ENCODE results near the gene HOXB4. TPM values are rescaled to one million over a fixed set of nuclear protein-coding genes. Genes with fewer than 3 reads are reported as not detected.

Gene HOXB4
- total RNA-seq, 1 donor from 2014 or later: 0.25 TPM

- no peak for DNase-seq
- no peak overlapping the region for H3K27ac ChIP-seq (replicated peaks)
- no peaks in the 10 kb centered on the region for H3K9me3 ChIP-seq (replicated peaks)
- intact Hi-C loops (cut with micrococcal nuclease): no loop called here
- H3K27me3 ChIP-seq (ENCODE audit: low read depth): peaks cover 100% of the 10 kb centered on the region
- TF ChIP-seq CTCF (IDR thresholded peaks at IDR 0.05; ENCODE audit: borderline replicate concordance): no peak
- peak overlapping the region; percentile 46 for H3K4me3 ChIP-seq
- no peaks in the 10 kb centered on the region for H3K36me3 ChIP-seq
- H3K4me1 ChIP-seq: peaks cover 20% of the 10 kb centered on the region
Measured at GRCh38 chr17:48569240-48569582, 8.9 kb downstream of the HOXB4 start.

- no peak for TF ChIP-seq CTCF (IDR thresholded peaks at IDR 0.05; ENCODE audit: borderline replicate concordance)
- H3K27me3 ChIP-seq (ENCODE audit: low read depth): peaks cover 100% of the 10 kb centered on the region
- no peaks in the 10 kb centered on the region for H3K9me3 ChIP-seq (replicated peaks)
- H3K4me3 ChIP-seq: peak overlapping the region; percentile 46
- no peaks in the 10 kb centered on the region for H3K36me3 ChIP-seq
- no peak for DNase-seq
- intact Hi-C loops (cut with micrococcal nuclease): no loop called here
- H3K27ac ChIP-seq (replicated peaks): peak overlapping the region; percentile 68
- H3K4me1 ChIP-seq: peaks cover 26% of the 10 kb centered on the region
Measured at GRCh38 chr17:48568499-48569239, 9.5 kb downstream of the HOXB4 start.

GRCh38 chr17:48567646-48568354 is 10.3 kb downstream of the HOXB4 start:
- DNase-seq: no peak
- H3K4me1 ChIP-seq: peaks cover 27% of the 10 kb centered on the region
- H3K9me3 ChIP-seq (replicated peaks): no peaks in the 10 kb centered on the region
- H3K4me3 ChIP-seq: peak overlapping the region; percentile 46
- peaks cover 100% of the 10 kb centered on the region for H3K27me3 ChIP-seq (ENCODE audit: low read depth)
- intact Hi-C loops (cut with micrococcal nuclease): no loop called here
- no peaks in the 10 kb centered on the region for H3K36me3 ChIP-seq
- peak overlapping the region; percentile 68 for H3K27ac ChIP-seq (replicated peaks)
- TF ChIP-seq CTCF (IDR thresholded peaks at IDR 0.05; ENCODE audit: borderline replicate concordance): no peak

- H3K4me1 ChIP-seq: peaks cover 27% of the 10 kb centered on the region
- no peak overlapping the region for H3K4me3 ChIP-seq
- intact Hi-C loops (cut with micrococcal nuclease): no loop called here
- TF ChIP-seq CTCF (IDR thresholded peaks at IDR 0.05; ENCODE audit: borderline replicate concordance): no peak
- H3K9me3 ChIP-seq (replicated peaks): no peaks in the 10 kb centered on the region
- peak overlapping the region; percentile 68 for H3K27ac ChIP-seq (replicated peaks)
- no peak for DNase-seq
- H3K36me3 ChIP-seq: no peaks in the 10 kb centered on the region
- H3K27me3 ChIP-seq (ENCODE audit: low read depth): peaks cover 100% of the 10 kb centered on the region
Measured at GRCh38 chr17:48567209-48567608, 10.9 kb downstream of the HOXB4 start.

GRCh38 chr17:48566717-48567116 is 11.4 kb downstream of the HOXB4 start:
- Histone ChIP-seq H3K36me3 (no peaks in the 10 kb centered on the region), H3K9me3 (replicated peaks) (no peaks in the 10 kb centered on the region), H3K27me3 (ENCODE audit: low read depth) (peaks cover 100% of the 10 kb centered on the region), H3K4me1 (peaks cover 27% of the 10 kb centered on the region), H3K27ac (replicated peaks) (peak overlapping the region; percentile 68), H3K4me3 (no peak overlapping the region)
- no peak for DNase-seq
- no peak for TF ChIP-seq CTCF (IDR thresholded peaks at IDR 0.05; ENCODE audit: borderline replicate concordance)
- intact Hi-C loops (cut with micrococcal nuclease): no loop called here
